H1 (cell line): ENCODE results near the gene STAP2. TPM values are rescaled to one million over a fixed set of nuclear protein-coding genes. Genes with fewer than 3 reads are reported as not detected.

Source experiments
- GTF2F1 ChIP-seq: IDR thresholded peaks from 2 replicates; pipeline ENCODE4 v1.6.1; 2012; ENCODE audit warnings: low read depth, low read length, improper control_type of control experiment, borderline replicate concordance
- KDM4A ChIP-seq: IDR thresholded peaks from one replicate; pipeline ENCODE4 v1.7.1; 2012; ENCODE audit warnings: low read depth, mild to moderate bottlenecking, moderate library complexity, low read length, inconsistent platforms; ENCODE audit not compliant: severe bottlenecking
- POLR2AphosphoS5 ChIP-seq: IDR thresholded peaks from 2 replicates; pipeline ENCODE4 v1.6.1; 2011; ENCODE audit warnings: low read depth, low read length
- POU5F1 ChIP-seq: IDR thresholded peaks from 2 replicates; pipeline ENCODE4 v1.6.1; 2011; ENCODE audit warnings: low read depth, mild to moderate bottlenecking, low read length, moderate library complexity
- RAD21 ChIP-seq, 2 experiments: IDR thresholded peaks in 1 of 2; conservative IDR thresholded peaks in 1 of 2; 2 replicates each; pipeline ENCODE4 v1.6.1; 2011; ENCODE audit warnings: low read depth in 2 of 2, low read length in 2 of 2, improper control_type of control experiment in 1 of 2, inconsistent platforms in 1 of 2, mild to moderate bottlenecking in 1 of 2, moderate library complexity in 1 of 2
- RNF2 ChIP-seq: fragments of 200-900, 300-1000 bp; sonication (generic); IDR thresholded peaks from 2 replicates; pipeline ENCODE4 v1.7.1; 2016; ENCODE audit warnings: borderline replicate concordance, low read depth, mild to moderate bottlenecking, antibody characterized with exemption, low read length; ENCODE audit not compliant: poor library complexity, severe bottlenecking; ENCODE audit errors: missing control alignments
- SP1 ChIP-seq: IDR thresholded peaks from 2 replicates; pipeline ENCODE4 v1.6.1; 2011; ENCODE audit warnings: low read depth, low read length
- polyA plus RNA-seq, 7 experiments: library from polyadenylated mRNA; depleted of rRNA in 3 of 7; stranded (reverse) in 5 of 7; unstranded in 2 of 7; fragments of >200 nt in 5 of 7; fragments of 200-250 nt in 2 of 7; gene quantifications; 1 replicate in 5 of 7; 2 replicates in 1 of 7; 4 replicates in 1 of 7; pipeline versions ENCODE4 v1.2.1 to v1.2.3, GENCODE V29; 2011 to 2013; ENCODE audit warnings: missing spikeins in 2 of 7, mixed read lengths in 2 of 7
- total RNA-seq: library from RNA; stranded (reverse); fragmentation: NEBNext Ultra II Directional; extraction: Animal tissue kit (Norgen Biotek cat#: 25700); gene quantifications from 2 replicates; pipeline ENCODE4 v1.2.1, GENCODE V29; 2021

Gene STAP2
- total and polyA plus RNA-seq, 2 of the 8 experiments (the other 6 are each of a cell fraction or from before 2014, with no cell fraction given), result 15.3 to 37.3 TPM

- TF ChIP-seq RNF2 (no peak), SP1 (no peak), POLR2AphosphoS5 (no peak), KDM4A (no peak), RAD21 (IDR thresholded peaks at IDR 0.05 in 1 of 2, conservative IDR thresholded peaks at IDR 0.05 in 1 of 2; ENCODE audit: low read depth in 2 of 2, low read length in 2 of 2) (no peak), POU5F1 (no peak), GTF2F1 (no peak)
These were observed 20.2 kb downstream of the STAP2 start (continued) for GRCh38 chr19:4318460-4318859.
